Activated T-cell treated with anti-CD3 and anti-CD28 coated beads for 4 hours (primary cell): Measurements from ENCODE around the gene ENPP5.

ENCODE experiments used
- DNase-seq: peaks from one replicate; pipeline ENCODE4 v3.0.0-alpha.2; 2020

Gene ENPP5

GRCh38 chr6:46170357-46171289 lies at the start of gene ENPP5:
Gene ENPP5, minus strand, starts transcription at chr6:46170980. Its CDS starts 2,718 bp downstream, at chr6:46168262.
- DNase-seq = peak; percentile 53

GRCh38 chr6:46219661-46220060 lies 48.9 kb upstream of the ENPP5 start:
- DNase-seq = no peak

GRCh38 chr6:46218457-46218856 lies 47.7 kb upstream of the ENPP5 start:
- DNase-seq = no peak

GRCh38 chr6:46217671-46218131 lies 46.9 kb upstream of the ENPP5 start:
- no peak for DNase-seq

GRCh38 chr6:46216879-46217278 lies 46.1 kb upstream of the ENPP5 start:
- DNase-seq = no peak

- no peak for DNase-seq
Observed at GRCh38 chr6:46215777-46216176, 45.0 kb upstream of the ENPP5 start.

- DNase-seq = no peak
Observed at GRCh38 chr6:46215213-46215612, 44.4 kb upstream of the ENPP5 start.

- DNase-seq = no peak
Observed at GRCh38 chr6:46211917-46212316, 41.1 kb upstream of the ENPP5 start.

- DNase-seq = no peak
Observed at GRCh38 chr6:46210294-46210693, 39.5 kb upstream of the ENPP5 start.

- DNase-seq = no peak
Observed at GRCh38 chr6:46208303-46208702, 37.5 kb upstream of the ENPP5 start.

GRCh38 chr6:46207174-46207573 lies 36.4 kb upstream of the ENPP5 start:
- no peak for DNase-seq

- DNase-seq = no peak
Observed at GRCh38 chr6:46204880-46205650, 34.3 kb upstream of the ENPP5 start.

- no peak for DNase-seq
Observed at GRCh38 chr6:46203391-46204177, 32.8 kb upstream of the ENPP5 start.

- no peak for DNase-seq
Observed at GRCh38 chr6:46201702-46202101, 30.9 kb upstream of the ENPP5 start.

GRCh38 chr6:46199387-46199786 lies 28.6 kb upstream of the ENPP5 start:
- no peak for DNase-seq

- DNase-seq = no peak
Observed at GRCh38 chr6:46191961-46192360, 21.2 kb upstream of the ENPP5 start.

- DNase-seq = no peak
Observed at GRCh38 chr6:46190889-46191288, 20.1 kb upstream of the ENPP5 start.

GRCh38 chr6:46189726-46190125 lies 18.9 kb upstream of the ENPP5 start:
- no peak for DNase-seq

GRCh38 chr6:46186583-46186982 lies 15.8 kb upstream of the ENPP5 start:
- no peak for DNase-seq

- DNase-seq = no peak
Observed at GRCh38 chr6:46184114-46184513, 13.3 kb upstream of the ENPP5 start.

- DNase-seq = no peak
Observed at GRCh38 chr6:46175976-46176375, 5.2 kb upstream of the ENPP5 start.

- no peak for DNase-seq
Observed at GRCh38 chr6:46175446-46175845, 4.7 kb upstream of the ENPP5 start.

GRCh38 chr6:46174904-46175303 lies 4.1 kb upstream of the ENPP5 start:
- no peak for DNase-seq
